Fibroblast of gingiva (primary cell): Measurements from ENCODE around the gene TRMT61A.

Experiments used
- DNase-seq: peaks from one replicate; pipeline ENCODE4 v3.0.0-alpha.2; 2011; ENCODE audit warnings: low read depth

Gene TRMT61A

GRCh38 chr14:103535081-103535890 lies 6.3 kb downstream of the TRMT61A start:
- DNase-seq, result no peak

GRCh38 chr14:103535891-103536565 lies 7.0 kb downstream of the TRMT61A start:
- DNase-seq, result no peak

GRCh38 chr14:103536693-103537092 lies 7.7 kb downstream of the TRMT61A start:
- DNase-seq, result no peak

- no peak for DNase-seq
These were observed 8.4 kb downstream of the TRMT61A start for GRCh38 chr14:103537175-103537990.

- DNase-seq, result no peak
These were observed 9.5 kb downstream of the TRMT61A start for GRCh38 chr14:103538291-103539055.

- DNase-seq, result no peak
These were observed 10.2 kb downstream of the TRMT61A start for GRCh38 chr14:103539056-103539825.

- DNase-seq, result no peak
These were observed 12.1 kb downstream of the TRMT61A start for GRCh38 chr14:103540821-103541708.

GRCh38 chr14:103541709-103542604 lies 13.0 kb downstream of the TRMT61A start:
- no peak for DNase-seq

GRCh38 chr14:103542605-103543088 lies 13.7 kb downstream of the TRMT61A start:
- no peak for DNase-seq

GRCh38 chr14:103543140-103543539 lies 14.1 kb downstream of the TRMT61A start:
- no peak for DNase-seq

- DNase-seq, result no peak
These were observed 14.9 kb downstream of the TRMT61A start for GRCh38 chr14:103543721-103544387.

GRCh38 chr14:103544388-103545218 lies 15.6 kb downstream of the TRMT61A start:
- DNase-seq, result no peak

GRCh38 chr14:103545219-103545914 lies 16.4 kb downstream of the TRMT61A start:
- no peak for DNase-seq

GRCh38 chr14:103545915-103546651 lies 17.1 kb downstream of the TRMT61A start:
- no peak for DNase-seq

- DNase-seq, result no peak
These were observed 17.9 kb downstream of the TRMT61A start for GRCh38 chr14:103546652-103547454.
